AG04449 (cell line): Measurements from ENCODE around the gene LHX6.

ENCODE experiments used
- CTCF ChIA-PET: fragments of 350-600 bp; formaldehyde crosslinking; extraction: SDS; loops from one replicate; lab custom pipeline; 2021; ENCODE audit warnings: antibody characterized with exemption; lab: Yijun Ruan, JAX
- POLR2A ChIA-PET: fragments of 400-600, 350-600 bp; formaldehyde crosslinking; extraction: SDS; loops from one replicate; lab custom pipeline; 2020; ENCODE audit warnings: antibody characterized with exemption, inconsistent platforms; lab: Yijun Ruan, JAX
- DNase-seq: peaks from one replicate; pipeline ENCODE4 v3.0.0-alpha.2; 2010; ENCODE audit warnings: low read depth, low spot score
- H3K4me3 ChIP-seq: 2 replicates; pipeline ENCODE4 v1.5.1; 2011; ENCODE audit warnings: low read depth, mild to moderate bottlenecking, control low read depth, low read length
- TF ChIP-seq, protein P1 (sequence below): IDR thresholded peaks from one replicate; pipeline ENCODE4 v1.5.1; 2011; ENCODE audit warnings: mild to moderate bottlenecking, moderate library complexity, low read length, control low read depth, inconsistent platforms; ENCODE audit not compliant: insufficient read depth; ENCODE audit errors: missing control alignments

Gene LHX6

DNA sequence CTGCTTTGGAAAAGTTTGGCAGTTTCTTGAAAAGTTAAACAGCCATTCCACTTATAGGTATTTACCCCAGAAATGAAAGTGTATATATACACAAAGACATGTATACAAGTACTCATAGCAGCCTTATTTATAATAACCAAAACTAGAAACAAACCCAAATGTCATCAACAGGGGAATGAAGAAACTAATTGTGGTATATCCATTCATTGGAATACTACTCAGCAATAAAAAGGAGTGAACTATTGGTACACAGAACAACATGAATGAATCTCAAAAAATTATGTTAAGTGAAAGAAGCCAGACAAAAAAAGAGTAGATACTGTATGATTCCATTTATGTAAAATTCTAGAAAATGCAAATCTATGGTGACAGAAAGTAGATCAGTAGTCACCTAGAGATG lies 66.3 kb downstream of the LHX6 start:
- no peak overlapping the region for H3K4me3 ChIP-seq
- TF ChIP-seq, protein P1, sequence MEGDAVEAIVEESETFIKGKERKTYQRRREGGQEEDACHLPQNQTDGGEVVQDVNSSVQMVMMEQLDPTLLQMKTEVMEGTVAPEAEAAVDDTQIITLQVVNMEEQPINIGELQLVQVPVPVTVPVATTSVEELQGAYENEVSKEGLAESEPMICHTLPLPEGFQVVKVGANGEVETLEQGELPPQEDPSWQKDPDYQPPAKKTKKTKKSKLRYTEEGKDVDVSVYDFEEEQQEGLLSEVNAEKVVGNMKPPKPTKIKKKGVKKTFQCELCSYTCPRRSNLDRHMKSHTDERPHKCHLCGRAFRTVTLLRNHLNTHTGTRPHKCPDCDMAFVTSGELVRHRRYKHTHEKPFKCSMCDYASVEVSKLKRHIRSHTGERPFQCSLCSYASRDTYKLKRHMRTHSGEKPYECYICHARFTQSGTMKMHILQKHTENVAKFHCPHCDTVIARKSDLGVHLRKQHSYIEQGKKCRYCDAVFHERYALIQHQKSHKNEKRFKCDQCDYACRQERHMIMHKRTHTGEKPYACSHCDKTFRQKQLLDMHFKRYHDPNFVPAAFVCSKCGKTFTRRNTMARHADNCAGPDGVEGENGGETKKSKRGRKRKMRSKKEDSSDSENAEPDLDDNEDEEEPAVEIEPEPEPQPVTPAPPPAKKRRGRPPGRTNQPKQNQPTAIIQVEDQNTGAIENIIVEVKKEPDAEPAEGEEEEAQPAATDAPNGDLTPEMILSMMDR, result no peak
- ChIA-PET CTCF (no interaction called here), POLR2A (no interaction called here)
- no peak for DNase-seq

GRCh38 chr9:122159925-122160246 lies 68.9 kb downstream of the LHX6 start:
- peak overlapping the region; percentile 46 for H3K4me3 ChIP-seq
- POLR2A ChIA-PET, result no interaction called here

GRCh38 chr9:122159026-122159924 lies 69.5 kb downstream of the LHX6 start, which contains the start of the genes MORN5 and NDUFA8:
TSS of gene MORN5 (plus strand) at chr9:122159908. CDS start at chr9:122159973, 65 bp downstream.
TSS of gene NDUFA8 (minus strand) at chr9:122159779. CDS start at chr9:122159677, 102 bp downstream.
- CTCF ChIA-PET, result interaction anchor here (0.9 to 7.6 kb wide), 11 partner anchors 11 to 191 kb away, joined by 3 to 66 read pairs (median 4); no protein-coding TSS in a partner anchor
- H3K4me3 ChIP-seq, result peak within 1 kb of the TSS; percentile 99
- POLR2A ChIA-PET, result no interaction called here
- peak; percentile 57 for DNase-seq
- TF ChIP-seq, protein P1, result no peak

More at GRCh38 chr9:122159925-122160246, 68.9 kb downstream of the LHX6 start:
- CTCF ChIA-PET, result interaction anchor here (0.9 to 7.6 kb wide), 5 partner anchors 11 to 190 kb away, joined by 3 to 66 read pairs (median 6); no protein-coding TSS in a partner anchor
- TF ChIP-seq, protein P1, result no peak
- no peak for DNase-seq

- ChIA-PET POLR2A (no interaction called here), CTCF (interaction anchor here (0.9 to 7.6 kb wide), 8 partner anchors 13 to 192 kb away, joined by 4 to 66 read pairs (median 4); no protein-coding TSS in a partner anchor)
- TF ChIP-seq, protein P1, result peak; percentile 63
- peak overlapping the region; percentile 19 for H3K4me3 ChIP-seq
- DNase-seq, result no peak
Observed at GRCh38 chr9:122158202-122158601, 70.6 kb downstream of the LHX6 start.

DNA sequence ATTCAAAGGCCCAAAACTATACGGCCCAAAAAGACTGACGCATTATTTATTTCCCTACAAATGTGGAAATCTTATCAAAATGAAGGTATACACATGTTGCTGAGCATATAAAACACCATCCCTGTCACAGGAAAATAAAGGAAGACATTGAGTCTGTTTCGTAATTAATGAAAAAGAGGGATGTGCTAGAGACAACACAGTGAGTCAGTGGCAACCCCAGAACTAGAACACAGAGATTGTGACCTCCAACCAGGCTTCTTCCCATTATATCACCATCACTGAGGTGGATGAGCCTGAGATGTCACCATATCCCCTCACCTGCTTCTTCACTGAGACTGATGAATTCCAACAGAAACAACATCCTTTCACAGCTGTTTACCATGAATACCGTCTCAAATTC lies 73.0 kb downstream of the LHX6 start:
- POLR2A ChIA-PET, result no interaction called here
- TF ChIP-seq, protein P1, result no peak
- DNase-seq, result no peak
- CTCF ChIA-PET, result interaction anchor here (1.4 to 7.6 kb wide), 4 partner anchors 11 to 198 kb away, joined by 3 to 66 read pairs (median 8); no protein-coding TSS in a partner anchor
- H3K4me3 ChIP-seq, result no peak overlapping the region
